GM18907 (cell line): ENCODE data around the gene UBN1.

Experiments
- ATAC-seq: cut with Tn5 transposase; IDR thresholded peaks from one replicate; pipeline ENCODE4 v1.9.1; 2021; ENCODE audit warnings: mild to moderate bottlenecking, moderate library complexity; ENCODE audit not compliant: unreplicated experiment

The UBN1 gene, protein sequence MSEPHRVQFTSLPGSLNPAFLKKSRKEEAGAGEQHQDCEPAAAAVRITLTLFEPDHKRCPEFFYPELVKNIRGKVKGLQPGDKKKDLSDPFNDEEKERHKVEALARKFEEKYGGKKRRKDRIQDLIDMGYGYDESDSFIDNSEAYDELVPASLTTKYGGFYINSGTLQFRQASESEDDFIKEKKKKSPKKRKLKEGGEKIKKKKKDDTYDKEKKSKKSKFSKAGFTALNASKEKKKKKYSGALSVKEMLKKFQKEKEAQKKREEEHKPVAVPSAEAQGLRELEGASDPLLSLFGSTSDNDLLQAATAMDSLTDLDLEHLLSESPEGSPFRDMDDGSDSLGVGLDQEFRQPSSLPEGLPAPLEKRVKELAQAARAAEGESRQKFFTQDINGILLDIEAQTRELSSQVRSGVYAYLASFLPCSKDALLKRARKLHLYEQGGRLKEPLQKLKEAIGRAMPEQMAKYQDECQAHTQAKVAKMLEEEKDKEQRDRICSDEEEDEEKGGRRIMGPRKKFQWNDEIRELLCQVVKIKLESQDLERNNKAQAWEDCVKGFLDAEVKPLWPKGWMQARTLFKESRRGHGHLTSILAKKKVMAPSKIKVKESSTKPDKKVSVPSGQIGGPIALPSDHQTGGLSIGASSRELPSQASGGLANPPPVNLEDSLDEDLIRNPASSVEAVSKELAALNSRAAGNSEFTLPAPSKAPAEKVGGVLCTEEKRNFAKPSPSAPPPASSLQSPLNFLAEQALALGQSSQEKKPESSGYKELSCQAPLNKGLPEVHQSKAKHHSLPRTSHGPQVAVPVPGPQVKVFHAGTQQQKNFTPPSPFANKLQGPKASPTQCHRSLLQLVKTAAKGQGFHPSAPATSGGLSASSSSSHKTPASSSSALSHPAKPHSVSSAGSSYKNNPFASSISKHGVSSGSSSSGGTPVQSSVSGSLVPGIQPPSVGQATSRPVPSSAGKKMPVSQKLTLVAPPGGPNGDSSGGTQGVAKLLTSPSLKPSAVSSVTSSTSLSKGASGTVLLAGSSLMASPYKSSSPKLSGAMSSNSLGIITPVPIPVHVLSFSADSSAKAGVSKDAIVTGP (N-terminal part only)

DNA sequence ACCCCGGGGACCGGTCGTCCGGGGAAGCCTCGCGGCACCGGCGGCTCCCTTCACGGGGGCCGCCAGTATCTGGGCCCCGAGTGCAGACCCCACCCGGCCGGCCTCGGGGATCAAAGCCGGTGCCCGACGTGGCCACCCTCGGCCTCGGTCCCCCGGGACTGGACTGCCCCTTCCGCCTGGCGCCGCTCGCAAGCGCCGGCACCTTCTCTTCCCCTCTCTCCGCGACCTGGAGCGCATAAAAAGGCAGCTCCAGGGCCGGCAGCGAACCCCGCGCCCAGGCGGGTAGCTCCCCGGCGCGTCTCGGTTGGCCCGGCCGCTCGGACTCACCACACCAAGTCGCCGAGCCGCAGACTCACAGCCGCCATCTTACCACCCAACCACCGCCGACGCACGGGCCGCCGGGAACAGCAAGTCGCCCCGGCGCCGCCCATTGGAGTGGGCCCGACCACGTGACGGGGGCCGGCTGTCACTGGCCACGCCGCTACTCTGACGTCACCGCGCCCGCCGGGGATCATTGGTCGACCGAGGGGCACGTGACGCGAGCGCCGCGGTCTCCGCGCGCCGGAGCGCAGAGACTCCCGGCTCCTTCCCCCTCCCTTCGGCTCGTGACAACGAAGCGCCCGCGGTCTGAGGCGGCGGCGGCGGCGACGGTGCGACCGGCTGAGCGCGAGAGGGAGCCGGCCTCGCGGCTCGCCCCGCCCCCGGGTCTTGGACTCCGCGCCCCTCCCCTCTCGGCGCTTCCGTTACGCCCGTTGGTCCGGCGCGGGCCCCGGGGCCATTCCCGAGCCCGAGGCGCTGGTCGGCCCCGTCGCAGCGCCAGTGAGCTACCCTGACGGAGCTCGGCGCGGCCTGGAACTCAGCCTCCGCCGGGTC, at the start of gene UBN1, which contains the start of gene GLYR1:
Gene UBN1 (plus strand): TSS at position 581 of the 873 bp plus-strand sequence. CDS start 5,437 bp downstream, outside the sequence.
Gene GLYR1 (minus strand): TSS at position 388 of the 873 bp plus-strand sequence. CDS start 23 bp downstream, at position 365.
- peak; percentile 90 for ATAC-seq

DNA sequence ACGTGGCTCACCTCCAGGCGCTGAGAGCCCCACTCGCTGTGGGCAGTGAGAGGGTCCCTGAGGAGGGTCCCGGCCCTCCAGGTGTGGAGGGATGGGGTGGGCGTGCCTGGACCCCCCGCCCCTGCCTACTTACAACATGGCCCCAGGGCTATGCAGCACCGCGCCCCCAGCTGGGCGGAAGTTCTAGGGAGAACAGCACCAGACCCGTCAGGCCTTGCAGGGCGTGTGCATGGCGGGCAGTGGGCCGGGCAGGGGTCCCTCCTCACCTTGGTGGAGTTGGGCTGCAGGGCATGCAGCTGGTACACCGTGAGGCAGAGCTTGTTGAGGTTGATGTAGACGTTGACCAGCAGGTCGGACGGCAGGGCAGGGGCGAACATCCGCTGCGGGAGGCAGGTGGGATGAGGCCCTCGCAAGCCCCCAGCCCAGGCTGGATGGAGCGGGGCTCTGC, 49.5 kb upstream of the UBN1 start:
- ATAC-seq, result no peak

- ATAC-seq, result no peak
These were observed 48.8 kb upstream of the UBN1 start for GRCh38 chr16:4798456-4798855.

DNA sequence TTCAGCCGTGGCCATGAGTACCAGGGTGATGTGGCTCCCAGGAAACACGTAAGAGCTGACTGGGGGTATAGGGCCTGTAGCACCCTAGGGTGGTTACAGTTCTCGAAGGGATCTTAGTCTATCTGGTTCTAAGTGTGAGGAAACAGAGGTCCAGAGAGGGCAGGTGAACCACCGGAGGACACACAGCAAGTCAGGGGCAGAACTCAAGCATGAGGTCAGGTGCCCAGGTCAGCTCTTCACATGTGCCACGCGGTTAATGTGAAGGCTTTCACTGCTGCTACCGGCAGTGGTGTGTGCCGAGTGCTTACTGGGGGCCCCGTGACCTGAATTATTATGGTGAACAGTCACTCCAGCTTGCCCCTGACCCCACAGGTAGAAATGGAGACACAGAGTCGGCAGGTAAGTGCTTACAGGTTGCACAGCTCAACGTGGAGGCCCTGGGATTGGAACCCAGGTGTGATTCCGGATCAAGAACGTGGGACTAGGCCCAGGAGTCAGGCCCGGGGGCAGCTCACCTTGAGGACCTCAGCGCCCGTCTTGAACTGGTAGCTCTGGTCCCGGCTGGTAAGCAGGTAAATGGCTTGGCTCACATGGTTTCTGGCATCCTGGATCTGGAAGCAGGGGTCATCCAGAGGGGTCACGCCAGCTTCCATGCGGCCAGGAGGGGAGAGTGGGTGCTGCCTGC, 48.0 kb upstream of the UBN1 start:
- ATAC-seq, result no peak

GRCh38 chr16:4800290-4801041, 46.8 kb upstream of the UBN1 start:
- no peak for ATAC-seq

GRCh38 chr16:4801051-4801961, 46.0 kb upstream of the UBN1 start:
- no peak for ATAC-seq

GRCh38 chr16:4801962-4802658, 45.2 kb upstream of the UBN1 start, which contains the start of gene ROGDI:
Gene ROGDI (minus strand): TSS chr16:4802633. CDS start chr16:4802571, 62 bp downstream.
- ATAC-seq, result peak; percentile 59

- ATAC-seq, result peak; percentile 91
These were observed 44.5 kb upstream of the UBN1 start for GRCh38 chr16:4802659-4803287.

- no peak for ATAC-seq
These were observed 43.9 kb upstream of the UBN1 start for GRCh38 chr16:4803401-4803844.

- ATAC-seq, result no peak
These were observed 43.2 kb upstream of the UBN1 start for GRCh38 chr16:4803898-4804762.

DNA sequence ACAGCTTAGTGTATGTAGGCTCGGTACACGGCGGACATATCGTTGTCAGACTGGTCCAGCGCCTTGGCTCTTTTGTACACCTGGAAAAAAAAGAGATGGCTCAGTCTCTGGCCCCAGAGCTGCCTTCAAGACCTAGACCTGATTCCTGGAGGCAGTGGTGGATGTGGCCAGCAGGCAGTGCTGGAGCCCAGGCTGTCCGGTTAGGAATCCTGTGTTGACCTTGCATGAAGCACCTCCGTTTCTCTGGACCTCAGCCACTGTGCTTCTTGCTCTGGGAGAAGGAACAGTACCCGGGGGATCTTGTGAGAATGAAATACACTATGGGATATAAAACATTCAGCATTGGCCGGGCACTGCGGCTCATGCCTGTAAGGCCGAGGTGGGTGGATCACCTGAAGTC, 42.0 kb upstream of the UBN1 start:
- no peak for ATAC-seq

- ATAC-seq, result no peak
These were observed 41.0 kb upstream of the UBN1 start for GRCh38 chr16:4806280-4806679.

- no peak for ATAC-seq
These were observed 36.0 kb upstream of the UBN1 start for GRCh38 chr16:4811242-4811641.

DNA sequence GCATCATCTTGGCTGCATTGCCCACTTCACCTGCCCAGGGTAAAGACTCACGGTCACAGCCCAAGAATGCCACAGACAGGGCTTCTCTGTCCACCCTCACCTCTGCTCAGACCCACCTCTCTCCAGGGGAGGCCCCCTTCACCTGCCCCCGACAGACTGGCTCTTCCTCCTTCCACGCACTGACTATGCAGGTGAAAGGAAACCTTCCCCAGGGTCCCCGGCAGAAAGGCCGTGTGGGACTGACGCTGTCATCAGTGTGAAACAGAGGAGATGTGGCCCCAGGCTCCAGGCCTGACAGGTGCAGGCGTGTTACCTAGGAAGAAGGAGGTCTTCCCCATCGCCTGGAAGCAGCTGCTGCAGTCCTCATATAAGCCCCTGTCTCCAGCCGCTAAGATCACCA, 35.5 kb upstream of the UBN1 start:
- ATAC-seq, result no peak

DNA sequence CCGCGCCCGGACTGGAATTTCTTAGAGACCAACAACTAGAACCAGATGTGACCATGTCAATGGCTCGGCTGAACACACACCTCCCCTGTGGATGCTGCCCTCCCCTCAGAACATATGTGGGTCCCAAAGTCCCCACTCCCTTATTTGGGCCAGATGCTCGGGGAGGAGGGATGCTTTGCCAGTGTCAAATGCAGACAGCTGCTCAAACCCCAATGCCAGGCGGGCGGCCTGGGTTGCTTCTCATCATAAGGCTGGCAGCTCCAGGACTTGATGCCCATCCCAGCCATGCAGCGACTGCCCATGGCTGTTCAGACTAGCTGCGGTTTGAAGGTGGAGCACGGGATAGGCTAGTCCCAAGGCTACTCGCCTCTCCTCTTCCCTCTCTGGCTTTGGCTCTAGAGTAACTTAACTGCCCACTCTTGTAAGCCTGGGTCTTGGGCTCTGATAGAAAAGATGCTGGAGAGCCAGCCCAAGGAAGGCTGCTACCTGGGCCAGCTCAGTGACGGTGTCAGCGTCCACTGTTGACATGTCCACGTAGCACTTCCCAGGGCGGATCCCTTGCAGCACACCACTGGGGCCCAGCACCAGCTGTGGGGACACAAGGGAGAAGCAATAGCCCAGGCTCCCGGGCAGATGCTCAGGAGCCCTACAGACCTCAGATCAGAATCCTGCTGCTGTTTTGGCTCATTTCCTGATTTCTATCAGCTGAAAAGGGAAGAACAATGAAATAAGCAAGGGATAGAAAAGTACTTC, 33.9 kb upstream of the UBN1 start:
- no peak for ATAC-seq
